ENCODE measurements around the gene NRARP. TPM values are rescaled to one million over a fixed set of nuclear protein-coding genes. Genes with fewer than 3 reads are reported as not detected.

Gene NRARP
- total RNA-seq, 1 experiment from 2014 or later = 23.8 TPM

GRCh38 chr9:137318602-137319001 lies 16.5 kb upstream of the NRARP start:
- no peak overlapping the region for H3K27ac ChIP-seq (ENCODE audit: insufficient read length, low read depth, low read length)
- no peak overlapping the region for H2BK12ac ChIP-seq (ENCODE audit: insufficient read length, low read depth, low read length)

More at GRCh38 chr9:137318602-137319001, 16.5 kb upstream of the NRARP start:
- Histone ChIP-seq H3K4me2 (ENCODE audit: insufficient read depth, insufficient read length, low read length) (no peak overlapping the region), H2BK120ac (ENCODE audit: low read depth, low read length, poor library complexity, severe bottlenecking) (no peak overlapping the region), H3K9me3 (ENCODE audit: control insufficient read depth, low read depth, low read length) (no peaks in the 10 kb centered on the region), H4K8ac (replicated peaks; ENCODE audit: insufficient read length, low read depth, low read length) (no peak overlapping the region), H3K23ac (ENCODE audit: insufficient read length, low read depth, low read length) (no peak overlapping the region), H3K9ac (ENCODE audit: extremely low read depth, insufficient read length, low read length) (no peak overlapping the region), H4K20me1 (ENCODE audit: control insufficient read depth, insufficient read depth, insufficient read length) (no peaks in the 10 kb centered on the region), H2AFZ (ENCODE audit: low read length) (no peak overlapping the region), H3K79me1 (ENCODE audit: insufficient read depth, low read depth, low read length, poor library complexity, severe bottlenecking) (no peaks in the 10 kb centered on the region), H4K91ac (ENCODE audit: insufficient read length, low read depth, low read length) (no peak overlapping the region), H3K4ac (ENCODE audit: low read depth, low read length) (no peak overlapping the region), H3T11ph (ENCODE audit: low read length) (no peak overlapping the region), H2BK20ac (ENCODE audit: low read depth, low read length, poor library complexity, severe bottlenecking) (no peak overlapping the region), H3K23me2 (ENCODE audit: insufficient read length, low read depth, low read length, poor library complexity, severe bottlenecking) (no peaks in the 10 kb centered on the region), H3K27me3 (ENCODE audit: insufficient read depth, low read length) (no peaks in the 10 kb centered on the region), H3K56ac (ENCODE audit: insufficient read length, low read depth, low read length) (no peak overlapping the region), H3K14ac (ENCODE audit: insufficient read depth, low read length) (no peak overlapping the region), H2BK15ac (ENCODE audit: low read depth, low read length) (no peak overlapping the region), H3K79me2 (ENCODE audit: insufficient read depth, low read length) (no peaks in the 10 kb centered on the region), H4K5ac (ENCODE audit: insufficient read length, low read depth, low read length) (no peak overlapping the region), H3K4me1 (ENCODE audit: insufficient read depth, low read length) (peaks cover 1% of the 10 kb centered on the region; the same call in 1 of the 2 replicates), H2BK5ac (ENCODE audit: insufficient read length, low read length) (no peak overlapping the region), H3K18ac (ENCODE audit: insufficient read length, low read depth, low read length) (no peak overlapping the region), H2AK5ac (ENCODE audit: insufficient read length, low read length) (no peak overlapping the region)
- TF ChIP-seq, protein P1, sequence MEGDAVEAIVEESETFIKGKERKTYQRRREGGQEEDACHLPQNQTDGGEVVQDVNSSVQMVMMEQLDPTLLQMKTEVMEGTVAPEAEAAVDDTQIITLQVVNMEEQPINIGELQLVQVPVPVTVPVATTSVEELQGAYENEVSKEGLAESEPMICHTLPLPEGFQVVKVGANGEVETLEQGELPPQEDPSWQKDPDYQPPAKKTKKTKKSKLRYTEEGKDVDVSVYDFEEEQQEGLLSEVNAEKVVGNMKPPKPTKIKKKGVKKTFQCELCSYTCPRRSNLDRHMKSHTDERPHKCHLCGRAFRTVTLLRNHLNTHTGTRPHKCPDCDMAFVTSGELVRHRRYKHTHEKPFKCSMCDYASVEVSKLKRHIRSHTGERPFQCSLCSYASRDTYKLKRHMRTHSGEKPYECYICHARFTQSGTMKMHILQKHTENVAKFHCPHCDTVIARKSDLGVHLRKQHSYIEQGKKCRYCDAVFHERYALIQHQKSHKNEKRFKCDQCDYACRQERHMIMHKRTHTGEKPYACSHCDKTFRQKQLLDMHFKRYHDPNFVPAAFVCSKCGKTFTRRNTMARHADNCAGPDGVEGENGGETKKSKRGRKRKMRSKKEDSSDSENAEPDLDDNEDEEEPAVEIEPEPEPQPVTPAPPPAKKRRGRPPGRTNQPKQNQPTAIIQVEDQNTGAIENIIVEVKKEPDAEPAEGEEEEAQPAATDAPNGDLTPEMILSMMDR (conservative IDR thresholded peaks at IDR 0.05) = no peak
- H3K4me1 Mint-ChIP-seq = peaks cover 6 to 11% of the 10 kb centered on the region in 2 experiments; a peak in 2 of 4 replicates
- no peak overlapping the region for H3K27ac Mint-ChIP-seq
- peaks cover 3% of the 10 kb centered on the region; the same call in 1 of the 2 replicates for H3K27me3 Mint-ChIP-seq (ENCODE audit: low read depth)
- DNase-seq = no peak
- H3K4me3 Mint-ChIP-seq = no peak overlapping the region
- H3K36me3 Mint-ChIP-seq (ENCODE audit: insufficient read depth in 1 of 3, low read depth in 3 of 3) = no peaks in the 10 kb centered on the region
- no CpG with 5 or more reads among the region's 18 CpGs for WGBS (ENCODE audit: extremely low coverage, insufficient read length, low lambda C conversion rate)
- H3K9me3 Mint-ChIP-seq = peaks cover 4% of the 10 kb centered on the region in 2 experiments; a peak in 3 of 5 replicates
